Activated CD4-positive, alpha-beta T cell treated with anti-CD3 and anti-CD28 coated beads, Interleukin-2, amount 50 U/mL, for 24 hours (primary cell): ENCODE measurements around the gene USH2A.

Experiments
- DNase-seq, 2 donors: peaks; one replicate each; pipeline ENCODE4 v3.0.0-alpha.2; 2020; ENCODE audit warnings: low read depth in 1 of 2, low spot score in 1 of 2

Gene USH2A

GRCh38 chr1:216293683-216294082 lies 129.6 kb downstream of the USH2A start:
- DNase-seq, result no peak

- DNase-seq, result no peak
Measured at GRCh38 chr1:216290074-216290473, 133.2 kb downstream of the USH2A start.

GRCh38 chr1:216285052-216285451 lies 138.2 kb downstream of the USH2A start:
- DNase-seq, result no peak

- DNase-seq, result no peak
Measured at GRCh38 chr1:216281757-216282156, 141.5 kb downstream of the USH2A start.

GRCh38 chr1:216270086-216270773 lies 153.0 kb downstream of the USH2A start:
- DNase-seq, result no peak

- no peak for DNase-seq
Measured at GRCh38 chr1:216261631-216262030, 161.6 kb downstream of the USH2A start.

- DNase-seq, result no peak
Measured at GRCh38 chr1:216258856-216259255, 164.4 kb downstream of the USH2A start.

- DNase-seq, result no peak
Measured at GRCh38 chr1:216258386-216258785, 164.9 kb downstream of the USH2A start.

GRCh38 chr1:216250861-216251260 lies 172.4 kb downstream of the USH2A start:
- DNase-seq, result no peak

GRCh38 chr1:216248628-216249027 lies 174.6 kb downstream of the USH2A start:
- DNase-seq, result no peak

- DNase-seq, result no peak
Measured at GRCh38 chr1:216247937-216248336, 175.3 kb downstream of the USH2A start.

- DNase-seq, result no peak
Measured at GRCh38 chr1:216246577-216247203, 176.6 kb downstream of the USH2A start.

GRCh38 chr1:216238844-216239243 lies 184.4 kb downstream of the USH2A start:
- no peak for DNase-seq

- no peak for DNase-seq
Measured at GRCh38 chr1:216237927-216238542, 185.2 kb downstream of the USH2A start.

- DNase-seq, result no peak
Measured at GRCh38 chr1:216224233-216224632, 199.0 kb downstream of the USH2A start.

- DNase-seq, result no peak
Measured at GRCh38 chr1:216223486-216223885, 199.8 kb downstream of the USH2A start.

- DNase-seq, result no peak
Measured at GRCh38 chr1:216222288-216222687, 201.0 kb downstream of the USH2A start.

GRCh38 chr1:216221260-216221700 lies 202.0 kb downstream of the USH2A start:
- DNase-seq, result no peak

GRCh38 chr1:216216305-216216704 lies 206.9 kb downstream of the USH2A start:
- no peak for DNase-seq

- no peak for DNase-seq
Measured at GRCh38 chr1:216215169-216215568, 208.1 kb downstream of the USH2A start.

GRCh38 chr1:216212826-216213225 lies 210.4 kb downstream of the USH2A start:
- no peak for DNase-seq

GRCh38 chr1:216210081-216210480 lies 213.2 kb downstream of the USH2A start:
- no peak for DNase-seq
